Neuronal stem cell (in vitro differentiated cells): ENCODE results near the gene SMARCA5.

Experiments
- DNase-seq: peaks from one replicate; pipeline ENCODE4 v3.0.0-alpha.2; 2013; ENCODE audit warnings: low spot score
- H2AFZ ChIP-seq: one replicate; pipeline ENCODE4 v1.6.1; 2013; ENCODE audit warnings: mild to moderate bottlenecking, low read length, inconsistent platforms
- H2AK5ac ChIP-seq: 2 replicates; pipeline ENCODE4 v1.6.1; 2013; ENCODE audit warnings: low read depth, mild to moderate bottlenecking, inconsistent platforms, low read length, moderate library complexity, mixed read lengths
- H2BK120ac ChIP-seq: 2 replicates; pipeline ENCODE4 v1.6.1; 2013; ENCODE audit warnings: low read depth, mild to moderate bottlenecking, inconsistent platforms, low read length, moderate library complexity, mixed read lengths
- H2BK12ac ChIP-seq: one replicate; pipeline ENCODE4 v1.6.1; 2013; ENCODE audit warnings: low read length, inconsistent platforms
- H2BK15ac ChIP-seq: 2 replicates; pipeline ENCODE4 v1.6.1; 2013; ENCODE audit warnings: mild to moderate bottlenecking, low read length, inconsistent platforms, mixed read lengths
- H2BK5ac ChIP-seq: one replicate; pipeline ENCODE4 v1.6.1; 2013; ENCODE audit warnings: inconsistent platforms, mild to moderate bottlenecking, low read length, moderate library complexity
- H3K14ac ChIP-seq: one replicate; pipeline ENCODE4 v1.6.1; 2013; ENCODE audit warnings: low read length, inconsistent platforms
- H3K18ac ChIP-seq: 2 replicates; pipeline ENCODE4 v1.6.1; 2013; ENCODE audit warnings: low read length, inconsistent platforms
- H3K23ac ChIP-seq: 2 replicates; pipeline ENCODE4 v1.6.1; 2013; ENCODE audit warnings: low read depth, mild to moderate bottlenecking, mixed read lengths, low read length, inconsistent platforms; ENCODE audit not compliant: poor library complexity
- H3K27ac ChIP-seq: replicated peaks from 3 replicates; pipeline ENCODE4 v1.5.1; 2013; ENCODE audit warnings: low read length, inconsistent platforms
- H3K27me3 ChIP-seq, 3 experiments: 2 replicates each; pipeline ENCODE4 v1.6.1; 2013; ENCODE audit warnings: low read length in 3 of 3, mild to moderate bottlenecking in 2 of 3, inconsistent platforms in 1 of 3, low read depth in 1 of 3, mixed read lengths in 1 of 3, moderate library complexity in 1 of 3; ENCODE audit not compliant: control insufficient read depth in 3 of 3, insufficient read depth in 3 of 3
- H3K36me3 ChIP-seq, 2 donors: replicated peaks in 1 of 2; 2 replicates each; pipeline ENCODE4 v1.6.1; 2013; ENCODE audit warnings: low read length in 2 of 2; ENCODE audit not compliant: control insufficient read depth in 2 of 2, insufficient read depth in 2 of 2
- H3K4ac ChIP-seq: 2 replicates; pipeline ENCODE4 v1.6.1; 2013; ENCODE audit warnings: inconsistent platforms, mild to moderate bottlenecking, low read length, moderate library complexity
- H3K4me1 ChIP-seq, 2 donors: 1 replicate in 1 of 2; 2 replicates in 1 of 2; pipeline ENCODE4 v1.6.1; 2013; ENCODE audit warnings: low read length in 2 of 2, low read depth in 1 of 2; ENCODE audit not compliant: control insufficient read depth in 2 of 2, insufficient read depth in 1 of 2
- H3K4me2 ChIP-seq: one replicate; pipeline ENCODE4 v1.6.1; 2013; ENCODE audit warnings: mild to moderate bottlenecking, low read length, inconsistent platforms; ENCODE audit not compliant: insufficient read depth, poor library complexity, severe bottlenecking
- H3K4me3 ChIP-seq, 2 donors: 2 replicates each; pipeline ENCODE4 v1.5.1; 2013; ENCODE audit warnings: low read length in 2 of 2, mild to moderate bottlenecking in 2 of 2, inconsistent platforms in 1 of 2, moderate library complexity in 1 of 2
- H3K79me1 ChIP-seq: one replicate; pipeline ENCODE4 v1.6.1; 2013; ENCODE audit warnings: low read depth, mild to moderate bottlenecking, inconsistent platforms, low read length, moderate library complexity
- H3K9ac ChIP-seq: one replicate; pipeline ENCODE4 v1.6.1; 2013; ENCODE audit warnings: mild to moderate bottlenecking, low read depth, low read length, inconsistent platforms; ENCODE audit not compliant: poor library complexity
- H3K9me3 ChIP-seq, 2 donors: replicated peaks in 1 of 2; 2 replicates each; pipeline versions ENCODE3 to v1.6.1; 2013; ENCODE audit warnings: low read length in 2 of 2, mild to moderate bottlenecking in 2 of 2, inconsistent platforms in 1 of 2, low read depth in 1 of 2, mixed read lengths in 1 of 2, moderate library complexity in 1 of 2; ENCODE audit not compliant: control insufficient read depth in 2 of 2, insufficient read depth in 1 of 2
- H4K8ac ChIP-seq: one replicate; pipeline ENCODE4 v1.6.1; 2013; ENCODE audit warnings: low read depth, mild to moderate bottlenecking, inconsistent platforms, low read length, moderate library complexity
- H4K91ac ChIP-seq: one replicate; pipeline ENCODE4 v1.6.1; 2013; ENCODE audit warnings: low read length, low read depth, mild to moderate bottlenecking, inconsistent platforms; ENCODE audit not compliant: poor library complexity
- WGBS, 2 donors: extraction: QIAGEN DNeasy Blood & Tissue Kit; methylation state at CpG; one replicate each; pipeline ENCODE4 v1.1.7; 2013; ENCODE audit warnings: missing lambda C conversion rate in 2 of 2, mixed read lengths in 1 of 2; ENCODE audit not compliant: insufficient read length in 2 of 2, insufficient replicate concordance in 1 of 2; ENCODE audit errors: extremely low coverage in 2 of 2; 5-methylcytosine and 5-hydroxymethylcytosine counted together

SMARCA5 gene

DNA sequence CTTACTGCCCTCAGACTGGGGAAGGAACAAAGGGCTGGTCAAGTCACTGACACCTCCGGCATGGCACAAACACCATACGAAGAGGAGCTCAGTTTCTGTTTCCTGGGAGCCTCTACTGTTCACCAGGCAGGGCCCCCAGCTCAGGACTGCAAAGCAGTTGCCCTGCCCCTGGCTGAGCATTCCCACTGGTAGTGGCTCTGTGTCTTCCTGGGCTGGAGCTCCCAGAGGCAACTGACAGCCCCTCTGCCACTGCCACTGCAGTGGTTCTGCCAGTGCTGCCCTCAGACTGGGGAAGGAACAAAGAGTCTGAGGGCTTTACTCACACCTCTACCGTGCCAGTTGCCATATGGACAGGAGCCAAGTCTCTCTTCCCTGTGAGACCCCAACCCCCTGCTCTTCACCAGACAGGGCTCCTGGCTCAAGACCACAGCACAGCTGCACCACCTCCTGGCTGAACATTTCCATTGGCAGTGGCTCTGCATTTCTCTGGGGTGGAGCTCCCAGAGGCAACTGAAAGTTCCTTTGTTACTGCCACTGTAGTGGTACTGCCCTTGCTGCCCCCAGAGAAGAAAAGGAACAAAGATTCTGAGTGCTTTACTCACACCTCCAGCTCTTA is 67.9 kb downstream of the SMARCA5 start:
- H3K4me3 ChIP-seq: no peak overlapping the region
- H3K18ac ChIP-seq: peak overlapping the region; percentile 67
- no peak overlapping the region for H2BK5ac ChIP-seq
- peaks cover 0 to 6% of the 10 kb centered on the region in 2 donors for H3K4me1 ChIP-seq
- H3K27me3 ChIP-seq: no peaks in the 10 kb centered on the region
- peak overlapping the region; percentile 62 for H2AFZ ChIP-seq
- H4K91ac ChIP-seq: no peak overlapping the region
- H2BK12ac ChIP-seq: no peak overlapping the region
- H3K9ac ChIP-seq: no peak overlapping the region
- no peak for DNase-seq
- H3K4me2 ChIP-seq: no peak overlapping the region
- WGBS, 2 donors: no CpG with 5 or more reads among the region's 3 CpGs
- H2AK5ac ChIP-seq: peak overlapping the region; percentile 24
- H3K23ac ChIP-seq: no peak overlapping the region
- H2BK15ac ChIP-seq: peak overlapping the region; percentile 3
- no peak overlapping the region for H3K27ac ChIP-seq
- no peak overlapping the region for H2BK120ac ChIP-seq
- no peaks in the 10 kb centered on the region for H3K9me3 ChIP-seq
- no peak overlapping the region for H3K4ac ChIP-seq
- no peaks in the 10 kb centered on the region for H3K36me3 ChIP-seq
- no peak overlapping the region for H3K14ac ChIP-seq
- H4K8ac ChIP-seq: no peak overlapping the region
- H3K79me1 ChIP-seq: no peaks in the 10 kb centered on the region

DNA sequence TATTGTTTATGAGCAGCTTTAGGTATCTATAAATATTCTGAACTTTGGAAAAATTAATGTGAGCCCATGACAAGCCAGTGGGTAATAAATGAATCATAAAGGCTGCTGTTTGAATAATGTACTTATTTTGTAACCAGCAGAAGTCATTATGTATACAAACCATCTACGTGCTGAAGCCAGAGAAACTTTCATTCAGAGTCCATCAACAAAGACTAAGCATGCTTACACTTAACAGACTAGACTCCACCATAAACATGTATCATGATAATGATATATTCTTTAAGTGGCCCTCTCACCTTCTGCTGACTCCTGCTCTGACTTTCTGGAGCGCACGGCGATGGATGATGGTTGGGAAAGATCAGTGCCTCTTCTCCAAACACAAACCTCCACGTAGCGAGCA is 72.0 kb downstream of the SMARCA5 start:
- no CpG with 5 or more reads among the region's 6 CpGs for WGBS, 2 donors
- H3K9me3 ChIP-seq: no peaks in the 10 kb centered on the region
- no peaks in the 10 kb centered on the region for H3K79me1 ChIP-seq

DNA sequence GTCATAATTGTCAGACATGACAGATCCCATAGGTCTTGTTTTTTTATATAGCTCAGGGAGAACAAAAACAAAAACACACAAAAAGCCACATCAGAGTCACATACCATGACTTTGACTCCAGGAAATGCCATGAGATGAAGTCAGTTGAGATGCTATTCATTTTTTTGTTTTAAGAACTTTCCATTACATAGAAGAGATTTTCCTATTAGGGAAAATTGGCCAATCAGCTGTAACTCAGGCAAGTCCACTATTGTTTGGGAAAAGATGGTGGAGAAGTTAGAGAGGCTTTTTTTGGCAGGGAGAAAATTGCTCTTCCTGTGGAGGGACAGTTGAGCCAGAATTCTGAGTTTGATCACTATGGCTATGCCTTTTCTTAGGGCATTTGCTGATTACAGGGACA is 72.6 kb downstream of the SMARCA5 start:
- Histone ChIP-seq H3K9me3 (no peaks in the 10 kb centered on the region), H3K14ac (no peak overlapping the region)

More for the DNA sequence above, 72.0 kb downstream of the SMARCA5 start:
- Histone ChIP-seq H3K36me3 (no peaks in the 10 kb centered on the region), H2BK15ac (no peak overlapping the region), H2AFZ (no peak overlapping the region), H3K9ac (no peak overlapping the region), H3K4me1 (peaks cover 0 to 6% of the 10 kb centered on the region in 2 donors), H3K4ac (no peak overlapping the region), H2BK5ac (no peak overlapping the region), H4K91ac (no peak overlapping the region), H3K23ac (no peak overlapping the region), H2AK5ac (no peak overlapping the region), H3K14ac (no peak overlapping the region), H3K4me3 (no peak overlapping the region), H2BK12ac (no peak overlapping the region), H4K8ac (no peak overlapping the region), H3K4me2 (no peak overlapping the region), H3K18ac (no peak overlapping the region), H3K27ac (no peak overlapping the region), H2BK120ac (no peak overlapping the region), H3K27me3 (no peaks in the 10 kb centered on the region)
- no peak for DNase-seq

DNA sequence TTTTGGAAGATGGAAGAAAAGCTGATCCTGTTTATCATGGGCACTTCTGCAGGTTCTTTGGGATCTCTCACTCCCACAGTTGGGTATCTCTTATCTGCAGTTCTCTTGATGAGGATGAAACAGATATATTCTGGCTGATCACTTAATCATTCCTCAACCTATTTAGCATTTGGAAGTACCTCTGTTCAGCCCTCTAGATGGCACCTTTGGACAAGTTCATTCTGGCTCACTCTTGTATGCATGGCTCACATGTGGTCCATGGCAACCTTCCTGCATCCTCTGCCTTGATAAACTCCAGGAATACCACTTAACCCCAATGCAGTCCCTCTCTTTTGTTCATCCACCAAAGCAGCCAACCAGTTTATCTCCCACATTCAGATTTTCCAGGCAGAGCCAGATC is 74.2 kb downstream of the SMARCA5 start:
- H3K27ac ChIP-seq: no peak overlapping the region
- H2BK120ac ChIP-seq: no peak overlapping the region
- H2BK12ac ChIP-seq: no peak overlapping the region
- H3K4me1 ChIP-seq: no peaks in the 10 kb centered on the region
- no peaks in the 10 kb centered on the region for H3K27me3 ChIP-seq
- no peak overlapping the region for H3K9ac ChIP-seq
- H3K14ac ChIP-seq: no peak overlapping the region
- no peak overlapping the region for H3K4ac ChIP-seq
- no peak overlapping the region for H3K4me2 ChIP-seq
- H2AK5ac ChIP-seq: no peak overlapping the region
- H3K4me3 ChIP-seq: no peak overlapping the region
- H3K18ac ChIP-seq: no peak overlapping the region
- no peak overlapping the region for H4K91ac ChIP-seq
- no peaks in the 10 kb centered on the region for H3K79me1 ChIP-seq
- no peak overlapping the region for H2BK15ac ChIP-seq
- H3K23ac ChIP-seq: no peak overlapping the region
- H4K8ac ChIP-seq: no peak overlapping the region
- no peak for DNase-seq
- H2BK5ac ChIP-seq: no peak overlapping the region
- H3K9me3 ChIP-seq: no peaks in the 10 kb centered on the region
- no peak overlapping the region for H2AFZ ChIP-seq
- no peaks in the 10 kb centered on the region for H3K36me3 ChIP-seq

More for the DNA sequence above, 72.6 kb downstream of the SMARCA5 start:
- no peak overlapping the region for H2BK12ac ChIP-seq
- H3K23ac ChIP-seq: no peak overlapping the region
- no peak overlapping the region for H2AK5ac ChIP-seq
- H3K36me3 ChIP-seq: no peaks in the 10 kb centered on the region
- DNase-seq: no peak
- H3K4me3 ChIP-seq: no peak overlapping the region
- no peak overlapping the region for H2BK120ac ChIP-seq
- no peak overlapping the region for H3K18ac ChIP-seq
- H3K27me3 ChIP-seq: no peaks in the 10 kb centered on the region
- H3K27ac ChIP-seq: no peak overlapping the region
- no peak overlapping the region for H3K4me2 ChIP-seq
- H3K79me1 ChIP-seq: no peaks in the 10 kb centered on the region
- no peak overlapping the region for H4K91ac ChIP-seq
- H2BK5ac ChIP-seq: no peak overlapping the region
- H3K4me1 ChIP-seq: peaks cover 0 to 6% of the 10 kb centered on the region in 2 donors
- no peak overlapping the region for H2AFZ ChIP-seq
- H4K8ac ChIP-seq: no peak overlapping the region
- H3K9ac ChIP-seq: no peak overlapping the region
- H3K4ac ChIP-seq: no peak overlapping the region
- H2BK15ac ChIP-seq: no peak overlapping the region
